Endothelial cell of umbilical vein (primary cell): Measurements from ENCODE around the gene SPEM1. TPM values are rescaled to one million over a fixed set of nuclear protein-coding genes. Genes with fewer than 3 reads are reported as not detected.

ENCODE experiments used
- BruUV-seq: library from RNA; stranded (reverse); fragments of 400-500 nt; replicated peaks from 2 replicates; lab custom pipeline; 2021; lab: Mats Ljungman, UMichigan
- CTCF ChIA-PET: fragments of 300-600, 350-600 bp; sonication (Branson Sonifier 250); formaldehyde crosslinking; loops from one replicate; lab custom pipeline; 2021; ENCODE audit warnings: antibody characterized with exemption, inconsistent platforms; lab: Charles Lee
- POLR2A ChIA-PET: fragments of 300-600, 350-600 bp; sonication (Branson Sonifier 250); formaldehyde crosslinking; loops from one replicate; lab custom pipeline; 2021; ENCODE audit warnings: antibody characterized with exemption, inconsistent platforms; lab: Charles Lee
- DNase-seq: peaks from one replicate; pipeline ENCODE4 v3.0.0-alpha.2; 2011; ENCODE audit warnings: low read depth, low spot score
- FAIRE-seq: peaks from 2 replicates; lab custom pipeline; 2011; peaks lifted over from hg19 to GRCh38; lab: Jason Lieb, UNC
- H2AFZ ChIP-seq: 2 replicates; pipeline ENCODE4 v1.6.0; 2012; ENCODE audit warnings: low read depth, low read length, control low read depth, inconsistent platforms
- H3K27ac ChIP-seq: 2 replicates; pipeline ENCODE4 v1.5.1; 2011; ENCODE audit warnings: low read depth, mild to moderate bottlenecking, control low read depth, low read length, moderate library complexity; ENCODE audit not compliant: insufficient read depth
- H3K27me3 ChIP-seq, 2 experiments: 2 replicates each; pipeline versions ENCODE4 v1.6.0 to v1.6.1; 2011; ENCODE audit warnings: low read length in 2 of 2, mixed read lengths in 1 of 2; ENCODE audit not compliant: control insufficient read depth in 2 of 2, insufficient read depth in 2 of 2
- H3K36me3 ChIP-seq, 2 experiments: 2 replicates in 1 of 2; 3 replicates in 1 of 2; pipeline ENCODE4 v1.5.1; 2011; ENCODE audit warnings: low read length in 2 of 2, mild to moderate bottlenecking in 1 of 2, moderate library complexity in 1 of 2; ENCODE audit not compliant: control insufficient read depth in 2 of 2, insufficient read depth in 2 of 2; ENCODE audit errors: extremely low read depth in 1 of 2
- H3K4me1 ChIP-seq: 3 replicates; pipeline ENCODE4 v1.5.1; 2011; ENCODE audit warnings: mild to moderate bottlenecking, low read length; ENCODE audit not compliant: control insufficient read depth, insufficient read depth; ENCODE audit errors: extremely low read depth
- H3K4me2 ChIP-seq: 2 replicates; pipeline ENCODE4 v1.6.1; 2011; ENCODE audit warnings: low read length, control low read depth, mixed read lengths; ENCODE audit not compliant: insufficient read depth
- H3K4me3 ChIP-seq, 3 experiments: fragments of 200-600 bp in 1 of 3; sonication (generic), shearing (Covaris generic) in 1 of 3; replicated peaks in 1 of 3; 2 replicates each; pipeline ENCODE4 v1.5.1; 2011 to 2016; ENCODE audit warnings: control low read depth in 3 of 3, low read length in 3 of 3, mild to moderate bottlenecking in 2 of 3, inconsistent platforms in 1 of 3, low read depth in 1 of 3, moderate library complexity in 1 of 3; ENCODE audit not compliant: insufficient read depth in 1 of 3
- H3K79me2 ChIP-seq: 2 replicates; pipeline ENCODE4 v1.6.0; 2012; ENCODE audit warnings: low read length, inconsistent platforms; ENCODE audit not compliant: control insufficient read depth, insufficient read depth
- H3K9ac ChIP-seq: replicated peaks from 2 replicates; pipeline ENCODE3; 2011; ENCODE audit warnings: low read length, control low read depth; ENCODE audit not compliant: insufficient read depth; ENCODE audit errors: extremely low read depth
- H3K9me1 ChIP-seq: replicated peaks from 3 replicates; pipeline ENCODE4 v1.6.0; 2011; ENCODE audit warnings: mild to moderate bottlenecking, low read length; ENCODE audit not compliant: control insufficient read depth, insufficient read depth; ENCODE audit errors: extremely low read depth
- H3K9me3 ChIP-seq: replicated peaks from 2 replicates; pipeline ENCODE4 v1.5.1; 2012; ENCODE audit warnings: low read length, inconsistent platforms; ENCODE audit not compliant: control insufficient read depth, insufficient read depth
- H4K20me1 ChIP-seq: replicated peaks from 2 replicates; pipeline ENCODE3; 2011; ENCODE audit warnings: mild to moderate bottlenecking, low read length; ENCODE audit not compliant: control insufficient read depth, insufficient read depth; ENCODE audit errors: extremely low read depth
- EZH2 ChIP-seq: IDR thresholded peaks from 2 replicates; pipeline ENCODE4 v1.6.1; 2012; ENCODE audit warnings: borderline replicate concordance, low read depth, mild to moderate bottlenecking, moderate library complexity, low read length, inconsistent platforms; ENCODE audit not compliant: severe bottlenecking
- FOS ChIP-seq: IDR thresholded peaks from 2 replicates; pipeline ENCODE4 v1.6.1; 2011; ENCODE audit warnings: mild to moderate bottlenecking, low read length, moderate library complexity, borderline replicate concordance; ENCODE audit not compliant: insufficient read depth
- GATA2 ChIP-seq: IDR thresholded peaks from 2 replicates; pipeline ENCODE4 v1.7.0; 2011; ENCODE audit warnings: low read depth, mild to moderate bottlenecking, moderate library complexity, mixed read lengths, low read length; ENCODE audit not compliant: insufficient read length, insufficient read depth
- POLR2AphosphoS5 ChIP-seq: IDR thresholded peaks from 2 replicates; pipeline ENCODE4 v1.6.1; 2012; ENCODE audit warnings: low read depth, mild to moderate bottlenecking, control low read depth, low read length, moderate library complexity; ENCODE audit not compliant: insufficient read depth
- dilution Hi-C: fragments of 300-500 bp; cut with MboI; formaldehyde crosslinking; loops from one replicate; pipeline ENCODE4 v1.15.0; 2019; ENCODE audit warnings: low sequenced_read_pairs; ENCODE audit not compliant: extremely low pct_ligation_motif_present
- intact Hi-C: fragments of 100-400 bp; cut with micrococcal nuclease; formaldehyde crosslinking; loops from one replicate; pipeline ENCODE4 v1.10.0; 2022
- polyA plus RNA-seq, 4 experiments: library from polyadenylated mRNA; depleted of rRNA in 3 of 4; stranded (reverse) in 3 of 4; unstranded in 1 of 4; fragments of >200 nt; gene quantifications; 2 replicates each; pipeline versions ENCODE4 v1.2.1 to v1.2.3, GENCODE V29; 2011 to 2012; ENCODE audit warnings: missing spikeins in 1 of 4
- total RNA-seq: library from RNA; stranded (reverse); gene quantifications from 2 replicates; pipeline ENCODE4 v1.2.3, GENCODE V29; 2021
- TF ChIP-seq, protein P1 (sequence below): IDR thresholded peaks from 2 replicates; pipeline ENCODE4 v1.6.1; 2011; ENCODE audit not compliant: insufficient read depth, insufficient read length
- TF ChIP-seq, protein P2 (sequence below), 2 donors: IDR thresholded peaks; 1 replicate in 1 of 2; 2 replicates in 1 of 2; pipeline ENCODE4 v1.5.1; 2011; ENCODE audit warnings: low read length in 2 of 2, mild to moderate bottlenecking in 2 of 2, moderate library complexity in 2 of 2, control low read depth in 1 of 2, inconsistent platforms in 1 of 2, low read depth in 1 of 2; ENCODE audit not compliant: insufficient read depth in 1 of 2; ENCODE audit errors: extremely low read depth in 1 of 2

Gene SPEM1
- total and polyA plus RNA-seq, 2 donors (not counting 3 experiments of a cell fraction or from before 2014, with no cell fraction given): not detected

GRCh38 chr17:7393613-7394451 lies 26.3 kb upstream of the SPEM1 start:
- H3K36me3 ChIP-seq: peaks cover 0 to 18% of the 10 kb centered on the region in 2 experiments
- ChIA-PET CTCF (interaction anchor here (0.6 to 2.3 kb wide), 8 partner anchors 8 to 167 kb away, joined by 3 to 11 read pairs (median 5); partner anchors contain the start of gene TMEM256), POLR2A (interaction anchor here (1.0 kb wide), 1 partner anchor 10 kb away, joined by 11 read pairs; the partner anchor contains the start of gene TMEM256)
- H3K4me1 ChIP-seq: peaks cover 16% of the 10 kb centered on the region
- H3K27ac ChIP-seq: peak overlapping the region; percentile 38
- no peaks in the 10 kb centered on the region for H3K79me2 ChIP-seq
- intact Hi-C loops (loop anchor here (1.0 to 5.0 kb wide), 5 partner anchors 10 to 167 kb away; partner anchors contain the start of genes POLR2A, SENP3, TMEM102 and TMEM256), dilution Hi-C loops (no loop called here)
- FAIRE-seq (no peak), DNase-seq (no peak)
- peak overlapping the region; percentile 51 for H2AFZ ChIP-seq
- no peaks in the 10 kb centered on the region for H3K27me3 ChIP-seq
- no peaks in the 10 kb centered on the region for H3K9me1 ChIP-seq
- no TSS peak for BruUV-seq
- TF ChIP-seq GATA2 (no peak), POLR2AphosphoS5 (no peak), EZH2 (no peak), FOS (no peak)
- TF ChIP-seq, protein P1, sequence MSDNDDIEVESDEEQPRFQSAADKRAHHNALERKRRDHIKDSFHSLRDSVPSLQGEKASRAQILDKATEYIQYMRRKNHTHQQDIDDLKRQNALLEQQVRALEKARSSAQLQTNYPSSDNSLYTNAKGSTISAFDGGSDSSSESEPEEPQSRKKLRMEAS: no peak
- TF ChIP-seq, protein P2, sequence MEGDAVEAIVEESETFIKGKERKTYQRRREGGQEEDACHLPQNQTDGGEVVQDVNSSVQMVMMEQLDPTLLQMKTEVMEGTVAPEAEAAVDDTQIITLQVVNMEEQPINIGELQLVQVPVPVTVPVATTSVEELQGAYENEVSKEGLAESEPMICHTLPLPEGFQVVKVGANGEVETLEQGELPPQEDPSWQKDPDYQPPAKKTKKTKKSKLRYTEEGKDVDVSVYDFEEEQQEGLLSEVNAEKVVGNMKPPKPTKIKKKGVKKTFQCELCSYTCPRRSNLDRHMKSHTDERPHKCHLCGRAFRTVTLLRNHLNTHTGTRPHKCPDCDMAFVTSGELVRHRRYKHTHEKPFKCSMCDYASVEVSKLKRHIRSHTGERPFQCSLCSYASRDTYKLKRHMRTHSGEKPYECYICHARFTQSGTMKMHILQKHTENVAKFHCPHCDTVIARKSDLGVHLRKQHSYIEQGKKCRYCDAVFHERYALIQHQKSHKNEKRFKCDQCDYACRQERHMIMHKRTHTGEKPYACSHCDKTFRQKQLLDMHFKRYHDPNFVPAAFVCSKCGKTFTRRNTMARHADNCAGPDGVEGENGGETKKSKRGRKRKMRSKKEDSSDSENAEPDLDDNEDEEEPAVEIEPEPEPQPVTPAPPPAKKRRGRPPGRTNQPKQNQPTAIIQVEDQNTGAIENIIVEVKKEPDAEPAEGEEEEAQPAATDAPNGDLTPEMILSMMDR (IDR thresholded peaks at IDR 0.05; ENCODE audit: extremely low read depth in 1 of 2, insufficient read depth in 1 of 2, low read depth in 1 of 2, low read length in 2 of 2): peak in 1 of 2 donors; percentile 7
- peak overlapping the region; percentile 45 for H3K4me2 ChIP-seq
- H3K4me3 ChIP-seq: peak overlapping the region; percentile 58 to 93 (median 92)
- H3K9ac ChIP-seq: peak overlapping the region; percentile 81
- no peaks in the 10 kb centered on the region for H3K9me3 ChIP-seq
- H4K20me1 ChIP-seq: no peaks in the 10 kb centered on the region
